ENCODE data around the gene TBX1. TPM values are rescaled to one million over a fixed set of nuclear protein-coding genes. Genes with fewer than 3 reads are reported as not detected.

The TBX1 gene
- total RNA-seq, 1 donor from 2014 or later, result 13.5 TPM

GRCh38 chr22:19816372-19817119 is 56.0 kb downstream of the TBX1 start:
- Histone ChIP-seq H3K36me3 (peaks cover 6% of the 10 kb centered on the region), H3K4me3 (no peak overlapping the region), H3K27me3 (ENCODE audit: low read depth) (no peaks in the 10 kb centered on the region), H3K4me1 (peaks cover 10% of the 10 kb centered on the region), H3K27ac (no peak overlapping the region), H3K9me3 (no peaks in the 10 kb centered on the region)
- TF ChIP-seq CTCF (IDR thresholded peaks at IDR 0.05), result no peak
- DNase-seq (no peak), ATAC-seq (no peak)
- intact Hi-C loops (cut with DNase I), result no loop called here

Other genes with a start within 250 kb of the TBX1 start
- gene CLDN5, start 236.4 kb upstream of the TBX1 start, total RNA-seq, result 213 TPM
- 9.3 TPM for gene SEPTIN5, start 46.3 kb upstream of the TBX1 start, total RNA-seq
- gene GP1BB, start 37.2 kb upstream of the TBX1 start, total RNA-seq, result 2.8 TPM
- gene GNB1L, start 94.1 kb downstream of the TBX1 start, total RNA-seq, result 6.0 TPM
- 24.3 TPM for gene RTL10, start 94.1 kb downstream of the TBX1 start, total RNA-seq
- gene COMT, start 181.0 kb downstream of the TBX1 start, total RNA-seq, result 235 TPM
- gene TXNRD2, start 181.0 kb downstream of the TBX1 start, total RNA-seq, result 47.5 TPM

All from lower lobe of right lung (tissue), 2 donors.